GM12892 (cell line): ENCODE measurements around the gene TMEM54.

ENCODE experiments used
- POLR2A ChIP-seq: IDR thresholded peaks from 2 replicates; pipeline ENCODE4 v1.6.1; 2011; ENCODE audit warnings: low read depth, low read length, control low read depth
- POLR2AphosphoS5 ChIP-seq: IDR thresholded peaks from 2 replicates; pipeline ENCODE4 v1.6.1; 2011; ENCODE audit warnings: low read depth, low read length, control low read depth

GRCh38 chr1:32858136-32858535 is 43.1 kb downstream of the TMEM54 start:
- TF ChIP-seq POLR2A: no peak
- TF ChIP-seq POLR2AphosphoS5: no peak
